Embryonic facial prominence (tissue), 1 donor: ENCODE results near the gene GRK1.

Experiments used
- DNase-seq: peaks from one replicate; pipeline ENCODE4 v3.0.0-alpha.2; 2016; ENCODE audit errors: extremely low spot score

The GRK1 gene

GRCh38 chr13:113632706-113633484, 34.1 kb upstream of the GRK1 start:
- no peak for DNase-seq

GRCh38 chr13:113633485-113633873, 33.5 kb upstream of the GRK1 start:
- DNase-seq: no peak

GRCh38 chr13:113634279-113635047, 32.6 kb upstream of the GRK1 start:
- no peak for DNase-seq

- no peak for DNase-seq
Measured at GRCh38 chr13:113635048-113635420, 32.0 kb upstream of the GRK1 start.

GRCh38 chr13:113635709-113636108, 31.3 kb upstream of the GRK1 start:
- DNase-seq: no peak

- DNase-seq: no peak
Measured at GRCh38 chr13:113636266-113636963, 30.6 kb upstream of the GRK1 start.

- DNase-seq: no peak
Measured at GRCh38 chr13:113637262-113638160, 29.5 kb upstream of the GRK1 start.

- no peak for DNase-seq
Measured at GRCh38 chr13:113638173-113638746, 28.8 kb upstream of the GRK1 start.

GRCh38 chr13:113638806-113639205, 28.2 kb upstream of the GRK1 start:
- no peak for DNase-seq

GRCh38 chr13:113639616-113640262, 27.3 kb upstream of the GRK1 start:
- DNase-seq: no peak

- DNase-seq: no peak
Measured at GRCh38 chr13:113641426-113641825, 25.6 kb upstream of the GRK1 start.

- no peak for DNase-seq
Measured at GRCh38 chr13:113642563-113642962, 24.5 kb upstream of the GRK1 start.

- DNase-seq: no peak
Measured at GRCh38 chr13:113643593-113643992, 23.4 kb upstream of the GRK1 start.

GRCh38 chr13:113644800-113645199, 22.2 kb upstream of the GRK1 start:
- no peak for DNase-seq

- no peak for DNase-seq
Measured at GRCh38 chr13:113645329-113645728, 21.7 kb upstream of the GRK1 start.

GRCh38 chr13:113646376-113646775, 20.6 kb upstream of the GRK1 start:
- no peak for DNase-seq

GRCh38 chr13:113646921-113647340, 20.1 kb upstream of the GRK1 start:
- DNase-seq: no peak

GRCh38 chr13:113647351-113648215, 19.4 kb upstream of the GRK1 start:
- DNase-seq: no peak

GRCh38 chr13:113648216-113648610, 18.8 kb upstream of the GRK1 start:
- no peak for DNase-seq

GRCh38 chr13:113649212-113649611, 17.8 kb upstream of the GRK1 start:
- DNase-seq: no peak
